Measurements from ENCODE around the gene CYS1. TPM values are rescaled to one million over a fixed set of nuclear protein-coding genes. Genes with fewer than 3 reads are reported as not detected.

CYS1 gene
- total and polyA plus RNA-seq, 2 donors (not counting 3 experiments of a cell fraction or from before 2014, with no cell fraction given): not detected

GRCh38 chr2:10064932-10065772 lies 15.1 kb downstream of the CYS1 start:
- Histone ChIP-seq H3K27me3 (ENCODE audit: control insufficient read depth in 2 of 2, insufficient read depth in 2 of 2, low read length in 2 of 2) (no peaks in the 10 kb centered on the region), H2AFZ (ENCODE audit: low read depth, low read length) (no peak overlapping the region), H3K9ac (replicated peaks; ENCODE audit: extremely low read depth, insufficient read depth, low read length) (no peak overlapping the region), H3K4me1 (ENCODE audit: control insufficient read depth, extremely low read depth, insufficient read depth, low read length) (no peaks in the 10 kb centered on the region), H3K9me1 (replicated peaks; ENCODE audit: control insufficient read depth, extremely low read depth, insufficient read depth, low read length) (no peaks in the 10 kb centered on the region), H4K20me1 (replicated peaks; ENCODE audit: control insufficient read depth, extremely low read depth, insufficient read depth, low read length) (no peaks in the 10 kb centered on the region), H3K4me3 (replicated peaks in 1 of 3; ENCODE audit: insufficient read depth in 1 of 3, low read depth in 1 of 3, low read length in 3 of 3) (no peak overlapping the region), H3K27ac (ENCODE audit: insufficient read depth, low read depth, low read length) (no peak overlapping the region), H3K4me2 (ENCODE audit: insufficient read depth, low read length) (no peak overlapping the region), H3K36me3 (ENCODE audit: control insufficient read depth in 2 of 2, extremely low read depth in 1 of 2, insufficient read depth in 2 of 2, low read length in 2 of 2) (no peaks in the 10 kb centered on the region), H3K79me2 (ENCODE audit: control insufficient read depth, insufficient read depth, low read length) (no peaks in the 10 kb centered on the region), H3K9me3 (replicated peaks; ENCODE audit: control insufficient read depth, insufficient read depth, low read length) (no peaks in the 10 kb centered on the region)
- intact Hi-C loops (cut with micrococcal nuclease) (no loop called here), dilution Hi-C loops (cut with MboI; ENCODE audit: extremely low pct_ligation_motif_present, low sequenced_read_pairs) (no loop called here)
- ChIA-PET CTCF (interaction anchor here (1.3 to 1.7 kb wide), 3 partner anchors 8 to 344 kb away, joined by 3 to 6 read pairs (median 5); no protein-coding TSS in a partner anchor), POLR2A (no interaction called here)
- TF ChIP-seq CTCF (IDR thresholded peaks at IDR 0.05; ENCODE audit: extremely low read depth in 1 of 2, insufficient read depth in 1 of 2, low read depth in 1 of 2, low read length in 2 of 2) (no peak), MAX (IDR thresholded peaks at IDR 0.05; ENCODE audit: insufficient read depth, insufficient read length) (no peak), FOS (IDR thresholded peaks at IDR 0.05; ENCODE audit: borderline replicate concordance, insufficient read depth, low read length) (no peak), JUN (IDR thresholded peaks at IDR 0.05; ENCODE audit: borderline replicate concordance, insufficient read depth, insufficient read length, low read depth) (no peak), EZH2 (IDR thresholded peaks at IDR 0.05; ENCODE audit: borderline replicate concordance, low read depth, low read length, severe bottlenecking) (no peak), POLR2A (IDR thresholded peaks at IDR 0.05; ENCODE audit: low read depth, low read length) (no peak), MYC (IDR thresholded peaks at IDR 0.05; ENCODE audit: low read depth, low read length) (no peak), GATA2 (IDR thresholded peaks at IDR 0.05; ENCODE audit: insufficient read depth, insufficient read length, low read depth, low read length) (no peak), POLR2AphosphoS5 (IDR thresholded peaks at IDR 0.05; ENCODE audit: insufficient read depth, low read depth, low read length) (no peak)
- FAIRE-seq (no peak), DNase-seq (ENCODE audit: low read depth, low spot score) (no peak)
- no TSS peak for BruUV-seq (replicated peaks)

All from endothelial cell of umbilical vein (primary cell).